A549 treated with RU486 at 1 μM for 4 hours (cell line): ENCODE results near the gene ACKR4. TPM values are rescaled to one million over a fixed set of nuclear protein-coding genes. Genes with fewer than 3 reads are reported as not detected.

Source experiments
- total RNA-seq: library from RNA; stranded (reverse); fragments of 200-300 nt; extraction: Qiagen RNA extraction; gene quantifications from 5 replicates; pipeline ENCODE4 v1.2.3, GENCODE V29; 2022; ENCODE audit warnings: low read depth

The ACKR4 gene
- total RNA-seq, result not detected in 5 replicates

DNA sequence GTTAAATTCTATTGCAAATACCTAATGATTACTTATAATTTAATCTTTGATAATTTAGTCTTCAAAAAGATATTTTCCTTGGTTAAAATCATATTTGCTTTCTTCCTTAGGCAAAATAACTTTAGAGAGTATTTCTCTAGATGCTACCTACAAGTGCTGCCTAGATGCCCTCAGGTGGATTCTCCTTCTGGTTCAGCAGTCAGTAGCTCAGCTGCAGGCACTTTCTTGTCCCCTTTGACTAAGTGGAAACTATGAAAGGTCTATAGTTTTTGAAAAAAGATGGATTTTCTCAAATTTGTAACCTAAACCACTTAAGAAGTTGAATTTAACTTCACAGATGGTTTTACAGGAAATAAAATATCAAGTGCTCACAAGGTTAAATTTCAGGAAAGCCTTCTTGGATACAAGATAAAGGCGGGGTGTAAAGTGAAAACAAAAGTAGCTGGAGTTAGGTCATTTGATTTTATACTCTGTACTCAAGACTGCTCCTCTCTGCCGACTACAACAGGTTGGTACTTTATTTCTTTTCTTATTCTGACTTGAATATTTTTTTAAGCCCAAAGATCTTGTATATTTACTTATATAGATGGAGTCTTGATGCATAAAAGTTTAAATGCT is at the start of gene ACKR4:
TSS of gene ACKR4 (plus strand) at position 455 of the 618 bp plus-strand sequence. CDS start 3,128 bp downstream, outside the sequence.

Other genes starting within 250 kb of the ACKR4 start
- gene DNAJC13, start 179.8 kb upstream of the ACKR4 start, total RNA-seq, result 11.4 to 13.2 TPM (median 12.6 TPM) in 5 replicates
- 3.7 to 6.7 TPM (median 4.9 TPM) in 5 replicates for gene ACAD11, start 62.5 kb downstream of the ACKR4 start, total RNA-seq
- 20.5 to 29.0 TPM (median 27.6 TPM) in 5 replicates for gene UBA5, start 63.1 kb downstream of the ACKR4 start, total RNA-seq
- 5.8 to 7.8 TPM (median 7.5 TPM) in 5 replicates for gene NPHP3, start 125.1 kb downstream of the ACKR4 start, total RNA-seq